Tibial artery (tissue), 4 donors: ENCODE measurements around the gene GBP4.
A peak's percentile ranks its signal among the peaks of the same experiment; 100 is the strongest.

ENCODE experiments used
- DNase-seq, 2 donors: peaks; one replicate each; pipeline ENCODE4 v3.0.0-alpha.2; 2019
- H3K27ac ChIP-seq, 2 donors: fragments of 200-600 bp; sonication (generic) in 1 of 2; 1 replicate in 1 of 2; 2 replicates in 1 of 2; pipeline ENCODE4 v1.5.1; 2018 to 2019; ENCODE audit warnings: mild to moderate bottlenecking in 1 of 2
- H3K27me3 ChIP-seq, 2 donors: fragments of 200-600 bp; sonication (generic) in 1 of 2; one replicate each; pipeline versions ENCODE4 v1.5.1 to v1.6.0; 2016 to 2019
- H3K36me3 ChIP-seq, 3 donors: fragments of 200-600 bp; sonication (generic) in 2 of 3; one replicate each; pipeline ENCODE4 v1.5.1; 2016 to 2019; ENCODE audit warnings: mild to moderate bottlenecking in 2 of 3
- H3K4me1 ChIP-seq, 4 donors: fragments of 200-600 bp; sonication (generic) in 2 of 4; 1 replicate in 3 of 4; 2 replicates in 1 of 4; pipeline ENCODE4 v1.5.1; 2016 to 2019
- H3K4me3 ChIP-seq, 2 donors: fragments of 200-600 bp; sonication (generic) in 1 of 2; 1 replicate in 1 of 2; 2 replicates in 1 of 2; pipeline ENCODE4 v1.5.1; 2018 to 2019; ENCODE audit warnings: mild to moderate bottlenecking in 2 of 2
- H3K9me3 ChIP-seq, 3 donors: fragments of 200-600 bp; sonication (generic) in 1 of 3; one replicate each; pipeline ENCODE4 v1.5.1; 2016 to 2019
- CTCF ChIP-seq, 2 experiments: fragments of 200-600 bp in 1 of 2; fragments of 450-650 bp in 1 of 2; IDR thresholded peaks; one replicate each; pipeline ENCODE4 v1.5.1; 2017 to 2019; ENCODE audit warnings: antibody characterized with exemption in 2 of 2, mild to moderate bottlenecking in 1 of 2, moderate library complexity in 1 of 2
- intact Hi-C: fragments of 100-400 bp; cut with DNase I; formaldehyde crosslinking; loops from one replicate; pipeline ENCODE4 v1.15.0; 2023; ENCODE audit warnings: low total_unique reads

GBP4 gene

GRCh38 chr1:89199525-89200031 is 836 bp upstream of the GBP4 start:
- H3K27me3 ChIP-seq, result no peaks in the 10 kb centered on the region
- H3K36me3 ChIP-seq, result no peaks in the 10 kb centered on the region
- peak overlapping the region in 1 of 2 donors; percentile 52 for H3K27ac ChIP-seq
- H3K9me3 ChIP-seq, result no peaks in the 10 kb centered on the region
- H3K4me3 ChIP-seq, result peak overlapping the region; percentile 50 to 53
- TF ChIP-seq CTCF (IDR thresholded peaks at IDR 0.05), result no peak
- no peaks in the 10 kb centered on the region for H3K4me1 ChIP-seq
- intact Hi-C loops, result no loop called here
- no peak for DNase-seq

GRCh38 chr1:89198081-89198480 is 661 bp downstream of the GBP4 start:
- H3K27ac ChIP-seq, result peak overlapping the region; percentile 52 to 59
- no peaks in the 10 kb centered on the region for H3K36me3 ChIP-seq
- no peaks in the 10 kb centered on the region for H3K9me3 ChIP-seq
- peak overlapping the region; percentile 50 to 53 for H3K4me3 ChIP-seq
- intact Hi-C loops, result no loop called here
- DNase-seq, result no peak
- no peaks in the 10 kb centered on the region for H3K27me3 ChIP-seq
- no peak for TF ChIP-seq CTCF (IDR thresholded peaks at IDR 0.05)
- H3K4me1 ChIP-seq, result no peaks in the 10 kb centered on the region

- no peak for DNase-seq
- no peaks in the 10 kb centered on the region for H3K27me3 ChIP-seq
- no peak overlapping the region for H3K27ac ChIP-seq
- H3K4me3 ChIP-seq, result no peak overlapping the region
- no peaks in the 10 kb centered on the region for H3K36me3 ChIP-seq
- intact Hi-C loops, result no loop called here
- no peaks in the 10 kb centered on the region for H3K4me1 ChIP-seq
- no peaks in the 10 kb centered on the region for H3K9me3 ChIP-seq
- TF ChIP-seq CTCF (IDR thresholded peaks at IDR 0.05), result no peak
Observed at GRCh38 chr1:89195476-89195875, 3.3 kb downstream of the GBP4 start.

GRCh38 chr1:89191314-89191713 is 7.4 kb downstream of the GBP4 start:
- Histone ChIP-seq H3K9me3 (no peaks in the 10 kb centered on the region), H3K4me1 (no peaks in the 10 kb centered on the region), H3K27ac (no peak overlapping the region), H3K4me3 (no peak overlapping the region), H3K27me3 (no peaks in the 10 kb centered on the region), H3K36me3 (no peaks in the 10 kb centered on the region)
- intact Hi-C loops, result no loop called here
- TF ChIP-seq CTCF (IDR thresholded peaks at IDR 0.05), result no peak
- DNase-seq, result no peak

- Histone ChIP-seq H3K9me3 (no peaks in the 10 kb centered on the region), H3K36me3 (peaks cover 0 to 7% (median 0%) of the 10 kb centered on the region in 3 donors), H3K4me1 (no peaks in the 10 kb centered on the region), H3K27me3 (no peaks in the 10 kb centered on the region), H3K27ac (no peak overlapping the region), H3K4me3 (no peak overlapping the region)
- no peak for DNase-seq
- intact Hi-C loops, result no loop called here
- TF ChIP-seq CTCF (IDR thresholded peaks at IDR 0.05), result no peak
Observed at GRCh38 chr1:89190017-89190416, 8.7 kb downstream of the GBP4 start.

- DNase-seq, result no peak
- no peak overlapping the region for H3K4me3 ChIP-seq
- peaks cover 0 to 7% (median 0%) of the 10 kb centered on the region in 3 donors for H3K9me3 ChIP-seq
- no peak overlapping the region for H3K27ac ChIP-seq
- H3K36me3 ChIP-seq, result peaks cover 0 to 16% (median 7%) of the 10 kb centered on the region in 3 donors
- TF ChIP-seq CTCF (IDR thresholded peaks at IDR 0.05), result no peak
- H3K27me3 ChIP-seq, result no peaks in the 10 kb centered on the region
- no peaks in the 10 kb centered on the region for H3K4me1 ChIP-seq
- intact Hi-C loops, result no loop called here
Observed at GRCh38 chr1:89179343-89179742, 19.4 kb downstream of the GBP4 start.
